ENCODE measurements around the gene PTPRE. TPM values are rescaled to one million over a fixed set of nuclear protein-coding genes. Genes with fewer than 3 reads are reported as not detected.

PTPRE gene
- total RNA-seq, 4 donors from 2014 or later, result 9.8 to 24.9 (median 22.7) TPM

DNA sequence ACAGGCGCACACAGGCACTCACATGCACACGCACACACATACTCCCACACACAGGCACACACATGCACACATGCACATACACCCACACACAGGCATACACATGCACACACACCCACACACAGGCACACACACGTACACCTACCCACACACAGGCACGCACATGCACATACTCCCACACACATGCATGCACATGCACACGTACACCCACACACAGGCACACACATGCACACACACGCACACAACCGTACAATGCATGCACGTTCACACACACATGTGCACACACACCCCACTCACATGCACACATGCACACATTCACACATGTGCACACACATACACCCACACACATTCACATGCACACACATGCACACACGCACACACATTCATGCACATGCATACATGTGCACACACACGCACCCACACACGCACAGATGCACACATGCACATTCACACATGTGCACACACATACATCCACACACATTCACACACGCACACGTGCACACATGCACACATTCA lies 160.0 kb downstream of the PTPRE start:
- no peak for DNase-seq
- intact Hi-C loops (cut with DNase I), result no loop called here
- TF ChIP-seq POLR2A (IDR thresholded peaks at IDR 0.05) (no peak), CTCF (IDR thresholded peaks at IDR 0.05) (no peak)
- no peaks in the 10 kb centered on the region for H3K9me3 ChIP-seq
- H3K27me3 ChIP-seq, result no peaks in the 10 kb centered on the region
- no peak overlapping the region for H3K4me3 ChIP-seq
- WGBS, 2 donors, result 81 to 83% methylated on average over 13 of the region's 13 CpGs
- no peak overlapping the region for H3K27ac ChIP-seq
- H3K4me1 ChIP-seq, result peaks cover 16 to 58% (median 35%) of the 10 kb centered on the region in 3 donors
- H3K36me3 ChIP-seq, result peaks cover 10 to 89% (median 36%) of the 10 kb centered on the region in 3 donors

- no peak overlapping the region for H3K4me3 ChIP-seq
- H3K27ac ChIP-seq, result no peak overlapping the region
- no peaks in the 10 kb centered on the region for H3K9me3 ChIP-seq
- no peak for DNase-seq
- WGBS, 2 donors, result 89 to 100% methylated on average over 1 to 5 of the region's 25 CpGs
- no peak for TF ChIP-seq CTCF (IDR thresholded peaks at IDR 0.05)
- no peak for TF ChIP-seq POLR2A (IDR thresholded peaks at IDR 0.05)
- H3K36me3 ChIP-seq, result peaks cover 11 to 89% (median 36%) of the 10 kb centered on the region in 3 donors
- H3K27me3 ChIP-seq, result no peaks in the 10 kb centered on the region
- peaks cover 12 to 49% (median 30%) of the 10 kb centered on the region in 3 donors for H3K4me1 ChIP-seq
- intact Hi-C loops (cut with DNase I), result no loop called here
These were observed 160.9 kb downstream of the PTPRE start for GRCh38 chr10:128067691-128068397.

DNA sequence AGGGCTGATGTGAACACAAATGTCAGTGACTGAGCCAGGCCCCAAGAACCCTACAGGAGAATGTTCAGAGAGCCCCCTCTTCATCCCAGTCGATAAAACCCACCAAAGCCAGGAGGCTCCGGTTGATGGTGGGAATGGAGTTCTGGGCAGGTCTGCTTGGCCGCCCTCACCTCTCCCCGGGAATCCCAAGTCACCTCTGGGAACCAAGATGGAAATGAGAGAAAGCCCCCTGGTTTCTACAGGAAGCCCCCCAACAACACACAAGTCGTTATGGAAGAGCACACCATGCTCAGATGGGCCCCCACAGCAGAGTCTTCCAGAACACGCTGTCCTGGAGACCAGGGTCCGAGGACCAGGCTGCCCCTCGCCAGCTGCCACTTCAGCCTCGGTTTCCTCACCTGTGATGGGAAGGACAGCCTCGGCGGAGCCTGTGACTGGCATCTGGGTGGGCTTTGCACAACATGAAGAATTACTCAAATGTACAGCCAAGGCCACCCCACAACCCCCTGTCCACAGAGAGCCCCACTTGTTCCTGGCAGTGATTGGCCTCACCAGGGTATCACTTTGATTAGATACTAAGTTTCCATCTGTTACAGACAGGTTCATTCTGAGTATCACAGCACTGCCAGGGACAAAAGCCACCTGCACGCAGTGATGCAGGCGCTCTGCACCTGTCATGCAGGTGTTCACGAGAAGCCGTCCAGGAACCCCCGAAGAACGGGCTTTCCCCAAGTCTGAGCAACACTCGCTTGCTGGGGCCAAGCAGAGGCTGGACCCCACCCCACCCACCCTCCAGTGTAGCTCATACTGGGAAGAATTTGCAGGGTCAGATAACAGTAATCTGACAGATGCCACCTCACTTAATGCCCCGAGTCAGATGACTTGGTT lies 161.7 kb downstream of the PTPRE start:
- no peak for DNase-seq
- Histone ChIP-seq H3K9me3 (no peaks in the 10 kb centered on the region), H3K4me3 (no peak overlapping the region), H3K4me1 (peaks cover 9 to 41% (median 23%) of the 10 kb centered on the region in 3 donors), H3K36me3 (peaks cover 18 to 94% (median 41%) of the 10 kb centered on the region in 3 donors), H3K27ac (no peak overlapping the region), H3K27me3 (no peaks in the 10 kb centered on the region)
- 71 to 92% methylated on average over 8 to 14 of the region's 19 CpGs for WGBS, 2 donors
- no peak for TF ChIP-seq POLR2A (IDR thresholded peaks at IDR 0.05)
- no peak for TF ChIP-seq CTCF (IDR thresholded peaks at IDR 0.05)
- intact Hi-C loops (cut with DNase I), result no loop called here

- TF ChIP-seq POLR2A (IDR thresholded peaks at IDR 0.05) (no peak), CTCF (IDR thresholded peaks at IDR 0.05) (peak; percentile 83 to 95 (median 86))
- no peaks in the 10 kb centered on the region for H3K27me3 ChIP-seq
- intact Hi-C loops (cut with DNase I), result loop anchor here (5.0 kb wide), 2 partner anchors 32 to 162 kb away; partner anchors contain the start of gene PTPRE
- H3K9me3 ChIP-seq, result no peaks in the 10 kb centered on the region
- no peak for DNase-seq
- no peak overlapping the region for H3K27ac ChIP-seq
- 21 to 24% methylated on average over 24 to 28 of the region's 28 CpGs for WGBS, 2 donors
- H3K4me1 ChIP-seq, result peaks cover 0 to 33% (median 15%) of the 10 kb centered on the region in 3 donors
- no peak overlapping the region for H3K4me3 ChIP-seq
- peaks cover 21 to 100% (median 41%) of the 10 kb centered on the region in 3 donors for H3K36me3 ChIP-seq
These were observed 162.6 kb downstream of the PTPRE start for GRCh38 chr10:128069351-128070051.
